Spleen (tissue), 11 donors: ENCODE measurements around the gene GPNMB. TPM values are rescaled to one million over a fixed set of nuclear protein-coding genes. Genes with fewer than 3 reads are reported as not detected.
"Not testable (repeated sequence)": the region's sequence is repeated elsewhere in the genome, so short reads cannot be mapped to it uniquely, and the experiment has no call there.

ENCODE experiments used
- DNase-seq: peaks from one replicate; pipeline ENCODE4 v3.0.0-alpha.2; 2020
- H3K27ac ChIP-seq, 8 donors: fragments of 200-600 bp; sonication (generic) in 7 of 8; 1 replicate in 4 of 8; 2 replicates in 4 of 8; pipeline versions ENCODE4 v1.5.0 to v1.8.0; 2016 to 2021; ENCODE audit warnings: inconsistent platforms in 4 of 8, mild to moderate bottlenecking in 4 of 8, moderate library complexity in 1 of 8
- H3K27me3 ChIP-seq, 7 donors: fragments of 200-600 bp; sonication (generic) in 6 of 7; replicated peaks in 1 of 7; 1 replicate in 4 of 7; 2 replicates in 3 of 7; pipeline versions ENCODE4 v1.5.0 to v1.8.0; 2016 to 2021; ENCODE audit warnings: inconsistent platforms in 3 of 7, mild to moderate bottlenecking in 1 of 7
- H3K36me3 ChIP-seq, 6 donors: fragments of 200-600 bp; sonication (generic) in 5 of 6; 1 replicate in 4 of 6; 2 replicates in 2 of 6; pipeline versions ENCODE4 v1.5.0 to v1.8.0; 2016 to 2021; ENCODE audit warnings: inconsistent platforms in 2 of 6
- H3K4me1 ChIP-seq, 6 donors: fragments of 200-600 bp; sonication (generic) in 5 of 6; 1 replicate in 3 of 6; 2 replicates in 3 of 6; pipeline versions ENCODE4 v1.5.0 to v1.8.0; 2016 to 2021; ENCODE audit warnings: inconsistent platforms in 3 of 6
- H3K4me3 ChIP-seq, 8 donors: fragments of 200-600 bp; sonication (generic) in 7 of 8; 1 replicate in 4 of 8; 2 replicates in 4 of 8; pipeline versions ENCODE4 v1.5.0 to v1.8.0; 2016 to 2021; ENCODE audit warnings: inconsistent platforms in 4 of 8, mild to moderate bottlenecking in 4 of 8, moderate library complexity in 2 of 8
- H3K9me3 ChIP-seq, 8 donors: fragments of 200-600 bp; sonication (generic) in 7 of 8; 1 replicate in 4 of 8; 2 replicates in 4 of 8; pipeline versions ENCODE4 v1.5.0 to v1.8.0; 2016 to 2021; ENCODE audit warnings: inconsistent platforms in 4 of 8
- CTCF ChIP-seq, 11 experiments: fragments of 200-600 bp in 7 of 11; fragments of 450-650 bp in 4 of 11; sonication (generic) in 4 of 11; IDR thresholded peaks in 8 of 11; conservative IDR thresholded peaks in 3 of 11; 1 replicate in 7 of 11; 2 replicates in 4 of 11; pipeline versions ENCODE4 v1.4.0 to v1.8.0; 2016 to 2021; ENCODE audit warnings: antibody characterized with exemption in 11 of 11, inconsistent platforms in 4 of 11, mild to moderate bottlenecking in 1 of 11
- POLR2A ChIP-seq, 3 donors: fragments of 450-650 bp; IDR thresholded peaks; one replicate each; pipeline ENCODE4 v1.5.1; 2017; ENCODE audit warnings: antibody characterized with exemption in 3 of 3, mild to moderate bottlenecking in 1 of 3
- POLR2AphosphoS5 ChIP-seq, 3 donors: sonication (generic); formaldehyde crosslinking; IDR thresholded peaks; one replicate each; pipeline ENCODE4 v1.5.1; 2017; ENCODE audit warnings: antibody characterized with exemption in 3 of 3
- WGBS, 5 donors: extraction: QIAGEN DNeasy Blood & Tissue Kit in 3 of 5; methylation state at CpG; one replicate each; pipeline versions ENCODE4 v1.1.5 to v1.1.7; 2013 to 2018; 5-methylcytosine and 5-hydroxymethylcytosine counted together
- intact Hi-C: fragments of 100-400 bp; cut with DNase I; formaldehyde crosslinking; loops from one replicate; pipeline ENCODE4 v1.15.0; 2023; ENCODE audit warnings: low total_unique reads
- polyA plus RNA-seq, 3 donors: library from polyadenylated mRNA; stranded (reverse); fragments of 200-250 nt; gene quantifications; one replicate each; pipeline ENCODE4 v1.2.1, GENCODE V29; 2013
- total RNA-seq, 7 donors: library from RNA; depleted of rRNA in 3 of 7; stranded (reverse); fragments of >200 nt in 3 of 7; fragmentation: NEBNext Ultra II Directional in 4 of 7; extraction: Animal tissue kit (Norgen Biotek cat#: 25700) in 4 of 7; gene quantifications; one replicate each; pipeline versions ENCODE4 v1.1.0 to v1.2.1, GENCODE V29; 2016 to 2021
- donor health status: healthy with polysubstance abuse.
- donor health status: DM: no; HTN: no; CAD: no; lungs with moderate emphysema.
- donor health status: DM: no; HTN: no; CAD: no.
- donor health status: Bipolar disorder and iron deficiency.
- donor health status: healthy.
- donor health status: DM: no; HTN: no; CAD: no.
- donor health status: DM: yes; HTN: yes; CAD: no.

The GPNMB gene
- total and polyA plus RNA-seq, 10 donors = 8.8 to 64.8 (median 28.9) TPM

- Histone ChIP-seq H3K27me3 (peaks cover 0 to 7% (median 0%) of the 10 kb centered on the region in 7 donors), H3K27ac (peak overlapping the region in 3 of 8 donors; percentile 2 to 35 (median 12)), H3K4me3 (no peak overlapping the region), H3K4me1 (no peaks in the 10 kb centered on the region), H3K36me3 (no peaks in the 10 kb centered on the region), H3K9me3 (no peaks in the 10 kb centered on the region)
- intact Hi-C loops = no loop called here
- no peak for DNase-seq
- WGBS, 5 donors = 11 to 38% (median 26%) methylated on average over 2 of the region's 2 CpGs
- TF ChIP-seq POLR2AphosphoS5 (IDR thresholded peaks at IDR 0.05) = no peak
- TF ChIP-seq POLR2A (IDR thresholded peaks at IDR 0.05) = no peak
- no peak for TF ChIP-seq CTCF (IDR thresholded peaks at IDR 0.05 in 8 of 11, conservative IDR thresholded peaks at IDR 0.05 in 3 of 11)
Measured at GRCh38 chr7:23216021-23216420, 30.6 kb upstream of the GPNMB start.

DNA sequence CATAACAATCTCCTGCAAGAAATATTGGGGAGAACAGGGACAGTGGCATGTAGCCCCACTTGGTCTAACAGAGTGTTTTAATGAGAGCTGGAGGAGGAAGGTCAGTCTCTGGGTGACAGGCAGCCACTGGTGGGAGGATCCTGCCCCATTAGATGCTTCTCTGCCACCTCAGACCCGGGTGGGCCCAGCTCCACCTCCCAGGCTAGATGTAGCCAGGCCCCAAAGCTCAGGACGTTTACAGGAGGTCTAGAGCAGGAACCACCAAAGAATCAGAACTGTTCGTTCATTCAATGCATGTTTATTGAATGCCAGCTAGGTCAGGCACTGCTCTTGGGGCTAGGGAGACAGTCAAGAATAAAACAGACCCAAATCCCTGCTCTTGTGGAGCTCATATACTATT lies 28.4 kb upstream of the GPNMB start:
- Histone ChIP-seq H3K36me3 (no peaks in the 10 kb centered on the region), H3K9me3 (no peaks in the 10 kb centered on the region), H3K27ac (no peak overlapping the region), H3K4me1 (no peaks in the 10 kb centered on the region), H3K4me3 (no peak overlapping the region), H3K27me3 (peaks cover 0 to 7% (median 0%) of the 10 kb centered on the region in 7 donors)
- no peak for DNase-seq
- WGBS, 5 donors = 34 to 67% (median 57%) methylated on average over 3 of the region's 3 CpGs
- TF ChIP-seq POLR2A (IDR thresholded peaks at IDR 0.05) (no peak), POLR2AphosphoS5 (IDR thresholded peaks at IDR 0.05) (no peak), CTCF (IDR thresholded peaks at IDR 0.05 in 8 of 11, conservative IDR thresholded peaks at IDR 0.05 in 3 of 11) (no peak)
- intact Hi-C loops = no loop called here

DNA sequence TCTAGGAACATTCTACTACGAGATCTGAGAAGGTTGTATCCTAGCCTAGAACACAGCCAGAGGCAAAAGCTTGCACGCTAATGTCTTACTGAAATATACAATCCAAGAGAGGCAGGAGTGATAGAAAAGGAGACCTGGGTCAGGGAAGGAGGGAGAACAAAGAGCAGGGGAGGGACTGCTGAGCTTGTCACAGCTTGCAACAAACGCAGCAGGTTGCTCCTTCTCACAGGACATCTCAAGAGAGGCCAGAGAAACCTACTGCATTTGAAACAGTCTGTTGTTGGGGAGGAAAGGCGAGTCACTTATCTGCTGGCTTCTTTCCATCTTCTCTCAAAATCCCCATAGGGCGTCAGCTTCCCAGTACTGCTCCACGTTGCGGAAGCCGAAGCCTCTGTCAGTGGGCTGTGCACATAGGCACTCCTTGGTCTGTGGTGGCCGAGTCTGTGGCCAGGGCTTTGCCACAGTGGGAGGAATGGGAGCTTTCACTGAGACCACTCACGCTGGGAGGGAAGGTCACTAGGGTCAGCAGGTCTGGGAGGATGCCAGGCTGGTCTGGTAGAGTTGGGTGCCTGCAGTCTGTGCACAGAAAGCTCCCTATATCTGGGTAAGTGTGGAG lies 25.8 kb upstream of the GPNMB start:
- intact Hi-C loops = no loop called here
- Histone ChIP-seq H3K4me1 (no peaks in the 10 kb centered on the region), H3K4me3 (no peak overlapping the region), H3K9me3 (no peaks in the 10 kb centered on the region), H3K36me3 (no peaks in the 10 kb centered on the region), H3K27me3 (peaks cover 0 to 4% (median 0%) of the 10 kb centered on the region in 7 donors), H3K27ac (no peak overlapping the region)
- TF ChIP-seq CTCF (IDR thresholded peaks at IDR 0.05 in 8 of 11, conservative IDR thresholded peaks at IDR 0.05 in 3 of 11) (no peak), POLR2A (IDR thresholded peaks at IDR 0.05) (no peak), POLR2AphosphoS5 (IDR thresholded peaks at IDR 0.05) (no peak)
- WGBS, 5 donors = 66 to 82% (median 76%) methylated on average over 10 of the region's 10 CpGs
- DNase-seq = no peak

DNA sequence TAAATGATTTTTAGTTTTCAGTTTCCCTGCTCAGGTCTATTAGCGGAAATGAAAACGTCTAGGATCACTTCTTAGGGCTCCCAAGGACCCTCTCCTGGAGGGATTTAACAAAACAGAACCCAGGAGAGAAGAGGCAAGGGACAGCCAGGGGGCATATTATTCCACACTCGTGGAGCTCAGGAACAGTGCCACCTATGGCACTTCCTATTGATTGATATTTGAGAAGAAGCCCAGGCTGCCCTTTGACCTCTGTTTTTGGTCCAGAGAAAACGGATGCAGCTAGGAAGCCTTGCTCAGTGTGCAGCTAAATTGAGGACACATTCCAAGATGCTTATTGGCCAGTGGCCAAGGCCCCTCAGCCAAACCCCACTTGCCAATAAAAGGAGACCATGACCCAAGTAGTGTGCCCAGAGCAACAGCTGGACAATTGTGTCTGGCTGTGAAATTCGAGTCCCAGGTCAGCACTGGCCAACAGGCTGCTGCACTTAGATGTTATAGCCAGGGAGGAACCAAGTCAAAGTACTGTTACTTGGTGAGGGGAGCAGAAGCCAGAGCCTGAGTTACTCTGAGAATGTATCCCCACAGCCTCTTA lies 24.0 kb upstream of the GPNMB start:
- Histone ChIP-seq H3K9me3 (no peaks in the 10 kb centered on the region), H3K4me3 (no peak overlapping the region), H3K4me1 (no peaks in the 10 kb centered on the region), H3K36me3 (no peaks in the 10 kb centered on the region), H3K27ac (no peak overlapping the region), H3K27me3 (no peaks in the 10 kb centered on the region)
- intact Hi-C loops = no loop called here
- WGBS, 5 donors = 51 to 70% (median 60%) methylated on average over 5 of the region's 5 CpGs
- no peak for DNase-seq
- TF ChIP-seq POLR2AphosphoS5 (IDR thresholded peaks at IDR 0.05) = no peak
- TF ChIP-seq CTCF (IDR thresholded peaks at IDR 0.05 in 8 of 11, conservative IDR thresholded peaks at IDR 0.05 in 3 of 11) = no peak
- TF ChIP-seq POLR2A (IDR thresholded peaks at IDR 0.05) = no peak

- H3K27me3 ChIP-seq, H3K9me3 ChIP-seq, intact Hi-C loops, H3K4me1 ChIP-seq, DNase-seq, H3K4me3 ChIP-seq, H3K27ac ChIP-seq, H3K36me3 ChIP-seq: not testable (repeated sequence)
- 70 to 81% (median 71%) methylated on average over 4 of the region's 4 CpGs for WGBS, 5 donors
Measured at GRCh38 chr7:23224364-23224763, 22.2 kb upstream of the GPNMB start.
